Activated effector memory CD4-positive, alpha-beta T cell treated with anti-CD3 and anti-CD28 coated beads, Interleukin-2, amount 50 U/mL, for 16 hours (primary cell): ENCODE results near the gene MAN1C1.
"Not testable (repeated sequence)": the region's sequence is repeated elsewhere in the genome, so short reads cannot be mapped to it uniquely, and the experiment has no call there.

Source experiments
- DNase-seq: peaks from one replicate; pipeline ENCODE4 v3.0.0-alpha.2; 2020

MAN1C1 gene

DNA sequence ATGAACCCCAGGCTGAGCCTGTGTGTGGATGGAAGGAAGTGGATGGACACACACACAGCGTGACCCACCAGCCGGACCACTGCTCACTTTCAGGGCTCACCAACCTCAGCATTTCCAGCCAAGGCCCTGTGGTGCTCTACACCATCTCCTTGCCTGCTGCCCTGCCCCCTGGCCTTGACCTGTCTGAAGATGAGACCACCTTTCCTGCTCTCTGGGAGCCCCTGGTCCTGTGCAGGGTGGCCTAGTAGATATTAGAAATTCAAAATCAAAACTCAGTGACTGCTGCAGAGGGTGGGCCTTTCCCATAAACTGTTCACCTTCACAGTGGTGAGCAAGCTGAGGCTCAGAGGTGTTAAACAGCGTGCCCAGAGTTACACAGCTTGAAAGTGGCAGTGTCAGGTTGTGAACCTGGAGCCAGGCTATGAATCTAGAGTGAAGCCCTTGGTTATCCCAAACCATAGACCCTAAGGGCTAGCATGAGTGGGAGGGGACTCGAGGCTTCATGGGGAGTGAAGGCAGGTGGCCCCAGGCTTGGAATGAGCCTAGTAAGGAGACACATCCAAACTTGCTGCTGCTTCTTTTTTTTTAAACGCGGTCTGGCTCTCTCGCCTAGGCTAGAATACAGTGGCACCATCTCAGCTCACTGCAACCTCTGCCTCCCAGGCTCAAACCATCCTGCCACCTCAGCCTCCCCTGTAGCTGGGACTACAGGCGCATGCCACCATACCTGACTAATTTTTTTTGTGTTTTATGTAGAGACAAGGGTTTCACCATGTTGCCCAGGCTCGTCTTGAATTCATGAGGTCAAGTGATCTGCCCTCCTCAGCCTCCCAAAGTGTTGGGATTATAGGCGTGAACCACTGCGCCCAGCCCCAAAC lies 41.5 kb downstream of the MAN1C1 start:
- DNase-seq: no peak

DNA sequence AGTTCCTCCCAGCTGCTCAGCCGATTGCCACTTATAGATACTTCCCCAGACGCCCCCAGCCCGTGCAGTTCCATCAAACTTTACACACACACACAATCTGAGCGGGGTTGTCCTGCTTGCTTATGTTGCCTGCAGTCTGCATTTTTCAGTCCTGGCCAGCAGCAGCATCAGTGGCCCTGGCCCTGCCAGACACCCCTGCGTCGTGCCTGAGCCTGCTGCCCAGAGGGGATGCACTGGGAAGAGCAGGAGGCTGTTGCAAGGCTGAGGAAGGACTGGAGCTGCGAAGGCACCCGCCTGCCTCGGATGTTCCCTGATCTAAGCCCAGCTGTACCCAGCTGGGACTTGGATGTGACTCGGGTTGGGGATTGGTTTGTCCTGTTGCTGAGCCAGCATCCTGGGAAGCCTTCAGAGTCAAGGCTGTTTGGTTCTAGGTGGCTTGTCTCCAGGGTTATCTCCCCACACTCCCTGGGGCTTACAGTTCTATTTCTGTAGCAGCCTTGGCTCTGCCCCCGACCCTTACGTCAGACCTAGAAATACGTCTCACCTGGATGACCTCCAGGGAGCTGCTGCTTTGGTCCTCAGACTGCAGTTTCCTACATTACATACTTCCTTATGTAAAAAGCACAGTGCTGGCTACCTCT lies 42.3 kb downstream of the MAN1C1 start:
- no peak for DNase-seq

DNA sequence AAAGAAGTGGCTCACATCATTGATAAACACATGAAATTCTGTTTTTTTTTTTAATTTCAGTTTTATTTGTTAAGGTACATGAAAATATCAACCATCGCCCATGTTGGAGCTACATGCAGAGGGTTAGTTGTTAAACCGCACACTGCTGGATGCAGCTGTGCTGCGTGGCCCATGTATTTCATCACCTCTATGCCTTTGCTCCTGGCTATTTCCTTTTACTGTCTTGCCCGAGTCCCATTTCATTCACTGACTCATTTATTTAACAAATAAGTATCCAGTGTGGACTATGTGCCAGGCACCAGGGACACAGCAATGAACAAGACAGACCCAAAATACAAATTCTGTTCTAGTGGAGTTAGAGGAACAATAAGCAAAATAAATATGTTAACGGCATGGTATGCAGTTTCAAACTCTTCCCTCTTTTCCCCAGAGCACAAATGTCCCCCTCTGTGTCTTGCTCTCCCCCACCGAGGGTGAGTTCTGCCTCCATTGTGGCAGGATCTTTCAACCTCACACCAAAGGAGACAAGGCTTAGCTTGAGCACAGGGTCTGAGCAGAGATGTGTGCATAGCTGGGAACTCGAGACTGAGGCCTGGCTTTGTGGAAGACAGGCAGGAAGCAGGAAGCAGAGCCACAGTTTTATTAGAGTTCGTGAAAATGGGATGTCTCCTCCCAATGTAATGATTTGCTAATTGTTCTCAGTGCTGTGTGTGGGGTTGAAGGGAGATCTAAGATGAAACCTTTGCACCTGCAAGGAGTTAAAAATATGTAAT lies 44.6 kb downstream of the MAN1C1 start:
- peak; percentile 4 for DNase-seq

DNA sequence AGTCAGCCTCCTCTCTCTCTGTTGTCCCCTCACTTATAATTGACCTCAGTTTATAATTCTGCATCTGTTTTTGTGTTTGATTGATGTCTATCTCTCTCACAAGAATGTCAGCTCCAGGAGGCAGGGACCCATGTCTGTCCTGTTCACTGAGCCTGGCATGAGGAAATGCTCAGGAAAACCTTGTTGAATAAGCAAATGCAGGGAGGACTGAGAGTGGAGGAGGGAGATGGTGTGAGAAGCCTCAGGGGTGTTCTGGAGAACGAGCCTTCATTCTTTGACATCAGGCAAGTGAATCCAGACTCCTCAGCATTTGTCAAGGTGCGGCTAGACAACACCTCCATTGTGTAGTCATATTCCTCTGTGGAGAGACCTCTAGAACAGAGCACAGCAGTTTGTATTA lies 45.5 kb downstream of the MAN1C1 start:
- peak; percentile 4 for DNase-seq

DNA sequence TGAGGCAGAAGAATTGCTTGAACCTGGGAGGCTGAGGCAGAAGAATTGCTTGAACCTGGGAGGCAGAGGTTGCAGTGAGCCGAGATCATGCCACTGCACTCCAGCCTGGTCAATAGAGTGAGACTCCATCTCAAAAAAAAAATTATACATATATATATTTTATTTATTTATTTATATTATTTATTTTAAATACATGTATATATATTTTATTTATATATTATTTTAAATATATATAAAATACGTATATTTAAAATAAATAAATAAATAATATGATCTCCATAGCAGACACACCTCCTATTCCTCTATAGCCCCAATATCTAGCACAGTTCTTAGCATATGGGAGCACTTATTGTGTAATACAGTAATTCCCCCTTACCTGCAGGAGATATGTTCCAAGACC lies 46.4 kb downstream of the MAN1C1 start:
- DNase-seq: not testable (repeated sequence)

DNA sequence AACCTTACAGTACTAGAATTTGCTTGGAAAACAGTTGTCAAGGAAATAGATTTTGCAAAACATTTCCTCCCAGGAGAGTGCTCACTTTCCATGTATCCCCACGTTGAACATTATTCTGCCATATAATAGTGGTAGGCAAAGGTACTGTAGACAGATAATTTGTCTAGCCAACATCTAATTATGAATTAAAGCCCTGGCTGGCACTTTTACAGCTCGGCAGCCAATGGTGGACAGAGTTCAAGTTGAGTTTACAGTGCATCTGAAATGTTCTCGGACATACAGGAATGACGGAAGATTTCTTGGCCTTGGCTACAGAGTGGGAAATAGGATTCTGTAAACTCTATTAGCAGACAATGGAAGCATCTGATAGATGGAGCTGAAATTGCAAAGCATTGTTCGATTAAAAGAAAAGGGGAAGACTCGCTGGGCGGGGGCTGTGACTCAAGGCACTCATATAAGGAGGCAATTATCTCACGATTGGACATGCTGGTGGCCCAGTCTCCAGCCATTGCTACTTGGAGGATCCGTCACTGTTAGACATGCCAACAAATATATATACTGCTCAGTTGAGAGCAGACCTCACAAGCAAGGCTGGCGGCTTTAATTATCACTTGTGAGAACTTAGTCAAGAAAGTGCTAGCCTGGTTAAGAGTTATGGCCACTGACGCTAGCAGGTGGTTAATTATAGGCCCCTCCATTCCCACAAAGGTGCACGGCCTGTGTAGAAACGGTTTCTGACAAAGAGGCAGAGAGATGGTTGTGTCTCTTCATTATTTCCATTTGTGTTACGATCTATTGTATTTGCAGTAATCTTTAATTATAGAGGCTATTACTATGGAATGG lies 48.0 kb downstream of the MAN1C1 start:
- DNase-seq: peak; percentile 17

DNA sequence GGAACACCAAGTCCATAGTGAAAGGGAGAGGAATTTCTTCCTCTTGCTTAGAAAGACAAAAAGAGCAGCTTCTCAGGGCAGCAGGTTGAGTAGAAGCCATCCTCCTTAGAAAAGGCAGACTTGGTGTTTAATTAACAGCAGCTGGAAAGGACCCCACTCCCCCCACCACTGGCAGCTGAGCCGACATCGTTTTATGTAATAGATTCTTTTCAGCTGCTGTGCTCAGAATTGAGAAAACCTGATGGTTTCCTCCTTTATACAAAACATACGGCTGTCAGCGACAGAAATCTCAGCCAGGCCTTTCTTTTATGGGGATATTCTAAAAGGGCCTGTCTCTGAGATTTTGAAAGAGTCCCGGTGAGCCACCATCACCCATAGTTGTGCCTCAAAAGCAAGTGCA lies 49.9 kb downstream of the MAN1C1 start:
- DNase-seq: peak; percentile 27

DNA sequence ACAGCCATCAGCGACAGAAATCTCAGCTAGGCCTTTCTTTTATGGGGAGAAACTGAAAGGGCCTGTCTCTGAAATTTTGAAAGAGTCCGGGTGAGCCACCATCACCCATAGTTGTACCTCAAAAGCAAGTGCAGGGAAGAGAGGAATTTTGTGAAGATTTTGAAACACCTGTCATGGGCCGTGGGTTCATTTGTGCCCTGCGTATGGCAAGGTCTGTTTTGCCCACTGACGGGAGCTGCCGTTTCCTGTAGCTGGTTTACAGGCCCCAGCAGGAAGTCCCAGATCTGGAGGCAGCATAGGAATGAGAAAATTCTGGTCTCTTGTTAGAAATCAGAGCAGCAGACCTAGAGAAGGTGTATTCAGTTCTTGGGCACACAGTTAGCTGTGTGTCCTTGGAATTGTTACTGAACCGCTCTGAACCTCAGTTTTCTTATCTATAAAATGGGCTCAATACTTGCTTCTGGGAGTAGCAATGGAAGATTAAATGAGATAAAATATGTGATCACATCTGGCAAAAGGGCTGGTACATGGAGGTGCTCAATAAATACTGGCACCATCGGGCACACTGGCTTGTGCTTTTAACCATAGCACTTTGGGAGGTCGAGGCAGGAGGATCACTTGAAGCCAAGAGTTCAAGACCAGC lies 52.5 kb downstream of the MAN1C1 start:
- peak; percentile 58 for DNase-seq

DNA sequence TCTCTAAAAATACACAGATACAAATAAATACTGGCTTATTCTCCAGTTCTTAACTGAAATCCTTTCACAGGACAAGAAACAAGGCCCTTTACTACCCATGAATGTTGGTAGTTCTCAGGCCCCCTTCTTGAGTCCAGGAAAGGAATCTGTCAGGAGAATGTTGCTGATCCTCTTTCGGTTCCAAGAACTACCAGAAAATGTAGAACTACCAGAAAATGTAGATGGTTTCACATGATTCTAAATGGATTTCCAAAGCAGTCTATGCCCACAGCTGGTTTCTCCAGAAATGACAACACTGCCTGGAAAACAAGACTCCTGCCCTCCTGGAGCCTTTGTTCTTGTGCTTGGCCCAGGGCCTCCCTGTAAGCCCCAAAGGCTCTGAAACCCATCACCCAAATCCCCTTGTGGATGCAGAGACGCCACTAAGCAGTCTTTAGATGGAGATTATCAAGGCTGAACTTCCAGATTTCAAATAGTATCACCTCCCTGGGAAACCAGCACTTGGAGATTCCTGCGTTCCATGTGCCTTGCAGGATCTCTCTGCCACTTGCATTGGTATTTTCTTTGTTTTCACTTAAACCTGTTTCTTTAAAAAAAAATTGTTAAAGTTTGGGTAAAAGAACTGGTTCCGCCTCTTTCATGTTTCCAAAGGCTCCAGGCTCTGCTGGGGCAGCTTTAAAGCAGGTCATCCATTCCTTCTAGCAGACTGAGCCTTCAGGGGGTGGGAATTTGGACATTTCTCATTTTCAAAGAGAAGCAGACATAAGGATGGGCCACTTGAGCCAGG lies 53.4 kb downstream of the MAN1C1 start:
- DNase-seq: peak; percentile 19

DNA sequence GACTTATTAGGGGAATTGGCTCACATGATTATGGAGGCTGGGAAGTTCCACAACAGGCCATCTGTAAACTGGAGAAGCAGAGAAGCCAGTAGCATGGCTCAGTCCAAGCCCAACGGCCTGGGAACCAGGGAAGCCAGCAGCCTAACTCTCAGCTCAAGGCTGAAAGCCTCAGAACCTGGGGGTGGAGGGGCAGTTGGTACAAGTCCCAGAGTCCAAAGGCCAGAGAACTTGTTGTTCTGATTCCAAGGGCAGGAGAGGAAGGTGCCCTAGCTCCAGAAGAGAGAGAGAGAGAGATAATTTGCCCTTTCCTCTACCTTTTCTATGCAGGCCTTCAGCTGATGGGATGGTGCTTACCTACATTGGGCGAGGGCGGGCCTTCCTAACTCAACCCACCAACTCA lies 55.3 kb downstream of the MAN1C1 start:
- DNase-seq: peak; percentile 21

DNA sequence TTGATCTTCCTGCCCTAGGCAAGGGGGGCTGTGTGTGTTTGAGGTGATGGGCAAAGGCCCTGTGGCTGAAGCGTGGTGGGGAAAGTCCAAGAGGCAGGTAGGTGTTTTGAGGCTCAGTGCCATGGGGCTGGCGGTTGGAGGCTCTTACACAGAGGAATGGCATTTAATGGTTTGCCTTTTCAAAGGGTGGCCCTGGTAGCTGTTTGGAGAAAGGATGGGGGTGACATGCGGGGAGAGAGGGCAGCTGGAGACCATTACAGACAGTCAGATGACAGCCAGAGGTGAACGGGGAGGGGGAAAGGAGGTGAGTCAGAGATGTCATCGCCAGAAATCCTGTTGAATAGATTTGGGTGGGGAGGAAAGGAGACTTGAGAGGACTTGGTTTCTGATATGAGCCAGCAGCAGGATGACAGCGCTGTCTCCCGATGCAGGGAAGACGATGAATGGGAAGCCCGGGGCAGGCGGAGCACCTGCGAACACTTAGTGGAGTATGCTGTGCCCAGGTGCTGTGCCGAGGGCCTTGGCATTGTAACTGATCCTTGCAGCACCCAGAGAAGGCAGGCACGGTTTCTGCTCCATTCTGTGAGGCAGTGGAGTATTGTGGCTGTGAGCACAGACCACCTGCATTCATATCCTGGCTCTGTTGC lies 56.3 kb downstream of the MAN1C1 start:
- DNase-seq: no peak

DNA sequence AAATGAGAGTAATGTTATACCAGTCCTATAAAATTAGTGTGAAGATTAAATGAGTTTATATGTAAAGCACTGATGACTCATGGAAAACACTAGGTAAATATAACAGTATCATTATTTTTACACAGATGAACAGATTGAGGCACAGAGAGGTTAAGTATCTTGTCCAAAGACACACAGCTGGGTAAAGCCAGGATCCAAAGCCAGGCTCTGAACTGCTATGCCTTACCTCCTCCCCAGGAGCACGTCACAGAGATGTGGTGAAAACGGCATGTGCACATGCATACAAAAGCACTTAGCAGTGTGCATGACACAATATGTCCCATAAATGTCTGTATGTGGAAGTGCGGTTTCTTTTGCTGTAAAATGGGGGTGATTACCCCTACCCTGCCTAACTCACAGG lies 56.9 kb downstream of the MAN1C1 start:
- no peak for DNase-seq

DNA sequence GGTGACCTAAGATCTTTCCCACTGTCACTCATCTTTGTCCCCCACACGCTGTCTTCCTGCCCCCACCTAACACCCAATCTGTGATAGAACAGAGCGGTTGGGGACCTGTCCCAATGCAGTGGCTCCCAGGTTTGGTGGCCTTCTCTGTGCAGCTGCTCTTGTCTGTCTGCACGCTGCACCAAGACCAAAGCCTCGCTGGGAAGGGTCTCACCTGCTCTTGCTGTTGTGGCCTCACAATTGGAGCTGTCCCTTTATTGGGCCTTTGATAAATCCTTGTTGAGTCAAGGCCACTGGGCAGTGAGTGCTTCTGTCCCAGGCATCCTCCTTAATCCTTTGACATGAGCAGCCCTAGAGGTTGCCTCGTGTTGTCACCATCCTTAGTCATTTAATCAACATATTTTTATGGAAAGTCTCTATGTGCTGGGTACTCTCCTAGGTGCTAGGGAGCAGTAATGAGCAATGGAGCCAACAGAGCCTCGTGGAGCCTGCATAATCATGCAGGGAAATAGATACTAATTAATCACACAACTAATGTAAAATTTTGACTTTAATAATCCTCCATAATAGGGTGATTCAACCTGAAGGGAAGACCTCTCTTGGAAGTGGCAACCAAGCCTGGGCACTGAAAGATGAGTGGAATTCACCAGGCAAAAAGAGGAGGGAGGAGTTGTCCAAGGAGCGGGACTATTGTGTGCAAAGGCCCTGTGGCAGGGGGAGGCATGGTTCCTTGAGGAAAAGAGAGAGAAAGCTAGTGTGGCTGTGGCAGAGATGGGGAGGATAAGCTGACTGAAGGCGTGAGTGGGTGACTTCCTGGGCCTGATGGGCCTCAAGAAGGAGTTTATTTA lies 57.6 kb downstream of the MAN1C1 start:
- DNase-seq: no peak

DNA sequence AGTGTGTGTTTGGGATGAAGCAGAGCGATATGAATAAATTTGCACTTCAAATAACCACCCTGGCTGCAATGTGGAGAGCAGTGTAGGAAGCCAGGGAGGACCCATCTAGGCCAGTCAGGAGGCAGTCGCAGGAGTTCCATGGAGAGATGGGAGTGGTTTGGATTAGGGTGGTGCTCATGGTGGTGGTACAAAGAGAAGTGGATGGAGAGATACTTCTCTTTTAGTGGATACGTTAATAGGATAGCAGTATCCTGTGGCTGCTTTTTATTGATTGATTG lies 58.2 kb downstream of the MAN1C1 start:
- no peak for DNase-seq

DNA sequence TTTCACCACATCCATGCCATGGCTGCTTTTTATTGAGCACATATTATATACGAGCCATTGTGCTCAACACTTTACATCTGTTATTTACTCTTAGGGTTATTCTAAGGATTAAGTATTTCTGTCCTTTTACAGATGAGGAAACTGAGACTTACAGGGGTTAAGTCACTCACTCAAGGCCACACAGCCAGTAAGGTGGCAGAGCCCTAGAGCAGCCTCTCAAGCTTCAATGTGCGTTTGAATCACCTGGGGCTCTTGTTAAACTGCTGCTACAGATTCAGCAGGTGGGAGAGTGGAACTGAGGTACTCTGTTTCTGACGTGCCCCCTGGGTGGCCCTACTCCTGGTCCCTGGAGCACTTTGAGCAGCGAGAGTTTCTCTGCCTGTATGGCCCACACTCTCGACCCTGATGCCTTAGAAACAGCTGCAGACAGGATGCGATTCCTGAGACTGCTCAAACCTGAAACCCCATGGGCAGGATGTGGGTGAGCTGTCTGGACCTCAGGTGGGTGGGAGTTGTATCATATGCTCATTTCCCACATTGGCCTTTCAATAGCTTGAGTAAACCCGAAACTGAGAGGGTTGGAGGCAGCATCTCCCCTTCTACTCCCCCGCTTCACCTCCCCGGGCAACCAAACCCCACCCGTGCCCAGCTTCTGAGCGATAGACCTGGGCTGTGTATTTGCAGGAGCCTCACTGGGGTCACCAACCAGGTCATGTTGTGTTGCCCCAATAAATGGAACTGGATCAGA lies 59.3 kb downstream of the MAN1C1 start:
- DNase-seq: peak; percentile 90

DNA sequence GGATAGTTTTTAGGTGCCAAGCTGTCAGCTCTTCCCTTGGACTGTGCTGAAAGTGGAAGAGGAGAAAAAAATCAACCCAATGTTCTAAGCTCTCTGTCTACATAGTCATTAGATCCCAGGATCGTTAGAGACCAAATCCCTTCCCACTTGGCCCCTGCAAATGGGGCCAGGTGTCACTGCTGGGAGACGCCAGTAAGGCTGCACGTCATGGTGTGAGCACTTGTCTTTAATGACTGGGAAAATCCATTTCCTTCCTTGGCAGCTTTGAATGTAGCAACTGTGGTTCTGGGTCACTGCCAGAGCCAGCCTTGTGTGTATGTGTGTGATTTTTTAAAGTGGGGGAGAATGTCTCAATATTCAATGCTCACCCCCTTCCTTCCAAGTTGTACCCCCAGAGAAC lies 59.9 kb downstream of the MAN1C1 start:
- DNase-seq: no peak

DNA sequence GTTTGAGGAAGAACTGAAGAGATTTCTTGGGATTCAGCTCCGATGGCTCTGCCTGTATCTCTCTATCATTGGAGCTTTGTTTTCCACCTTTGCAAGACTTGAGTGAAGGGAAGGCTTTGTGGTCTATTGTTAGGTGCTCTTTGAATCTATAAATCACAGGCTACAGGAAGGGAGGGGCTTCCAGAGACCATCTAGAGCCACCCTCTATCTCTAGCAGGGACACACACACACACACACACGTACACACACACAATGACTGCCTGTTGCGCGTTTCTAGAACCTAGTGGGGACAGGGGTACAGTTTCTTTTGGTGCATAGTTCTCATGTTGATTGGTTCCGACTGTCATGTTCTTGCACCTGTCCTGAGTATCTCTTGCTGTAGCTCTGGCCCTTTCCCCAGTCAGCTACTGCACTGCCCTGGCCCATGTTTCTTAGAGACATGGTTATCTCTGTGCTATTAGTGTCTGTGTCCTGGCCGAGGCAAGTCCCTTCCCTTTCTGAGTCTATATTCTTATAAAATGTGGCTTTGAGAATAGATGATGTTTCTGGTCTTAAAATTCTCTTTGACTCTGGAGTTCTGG lies 60.7 kb downstream of the MAN1C1 start:
- no peak for DNase-seq

DNA sequence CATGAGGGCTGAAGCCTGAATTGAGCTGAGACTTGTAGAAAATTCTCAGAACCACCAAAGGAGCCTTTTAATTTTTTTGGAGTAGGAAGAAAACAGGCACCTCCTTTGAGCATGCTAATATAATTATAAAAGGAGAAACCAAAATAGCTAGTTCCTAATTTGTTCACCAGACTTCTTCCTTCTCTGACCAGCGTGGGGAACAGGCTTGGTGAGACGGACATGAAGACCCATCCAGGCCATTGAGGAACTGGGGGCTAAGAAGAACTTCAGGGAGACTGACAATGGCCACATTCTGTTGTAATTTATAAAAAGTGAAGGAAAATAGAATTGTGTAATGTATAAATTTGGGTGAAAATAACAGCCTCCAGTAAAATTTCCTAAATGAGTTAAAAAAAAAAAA lies 62.6 kb downstream of the MAN1C1 start:
- DNase-seq: peak; percentile 12

DNA sequence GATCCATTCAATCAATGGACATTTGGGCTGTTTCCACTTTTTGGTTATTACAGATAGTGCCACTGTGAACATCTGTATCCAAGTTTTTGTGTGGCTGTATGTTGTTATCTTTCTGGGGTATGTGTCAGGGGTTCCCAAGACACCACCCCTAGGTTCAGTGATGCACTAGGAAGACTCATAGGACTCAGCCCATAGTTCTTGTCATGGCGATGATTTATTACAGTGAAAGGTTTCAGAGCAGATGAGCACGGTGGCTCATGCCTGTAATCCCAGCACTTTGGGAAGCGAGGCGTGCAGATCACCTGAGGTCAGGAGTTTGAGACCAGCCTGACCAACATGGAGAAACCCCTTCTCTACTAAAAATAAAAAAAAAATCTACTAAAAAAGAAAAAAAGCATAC lies 64.1 kb downstream of the MAN1C1 start:
- DNase-seq: peak; percentile 10
